Right atrium auricular region (tissue), 2 donors: Measurements from ENCODE around the gene KCTD3. TPM values are rescaled to one million over a fixed set of nuclear protein-coding genes. Genes with fewer than 3 reads are reported as not detected.

Experiments
- DNase-seq: peaks from one replicate; pipeline ENCODE4 v3.0.0-alpha.2; 2019; ENCODE audit warnings: low spot score
- H3K27ac ChIP-seq, 2 donors: fragments of 200-600 bp; sonication (generic); 1 replicate in 1 of 2; 2 replicates in 1 of 2; pipeline ENCODE4 v1.5.1; 2016 to 2019
- H3K27me3 ChIP-seq, 2 donors: fragments of 200-600 bp; sonication (generic); one replicate each; pipeline versions ENCODE4 v1.5.1 to v1.6.0; 2017 to 2019
- H3K36me3 ChIP-seq: fragments of 200-600 bp; sonication (generic); one replicate; pipeline ENCODE4 v1.5.1; 2016
- H3K4me1 ChIP-seq, 2 donors: fragments of 200-600 bp; sonication (generic); one replicate each; pipeline versions ENCODE4 v1.5.1 to v1.6.0; 2017 to 2019
- H3K4me3 ChIP-seq, 2 donors: fragments of 200-600 bp; sonication (generic); 1 replicate in 1 of 2; 2 replicates in 1 of 2; pipeline ENCODE4 v1.5.1; 2017 to 2019; ENCODE audit warnings: mild to moderate bottlenecking in 1 of 2, moderate library complexity in 1 of 2
- H3K9me3 ChIP-seq, 2 donors: fragments of 200-600 bp; sonication (generic); one replicate each; pipeline ENCODE4 v1.5.1; 2019
- CTCF ChIP-seq, 2 donors: fragments of 200-600 bp; sonication (generic); IDR thresholded peaks; one replicate each; pipeline ENCODE4 v1.5.1; 2019; ENCODE audit warnings: antibody characterized with exemption in 2 of 2
- total RNA-seq, 2 donors: library from RNA; depleted of rRNA; stranded (reverse); fragments of >200 nt; gene quantifications; one replicate each; pipeline ENCODE4 v1.1.0, GENCODE V29; 2016

Gene KCTD3
- total RNA-seq, 2 donors from 2014 or later: 12.5 to 14.3 TPM

GRCh38 chr1:215601276-215601675 is 34.2 kb downstream of the KCTD3 start:
- Histone ChIP-seq H3K27ac (no peak overlapping the region), H3K9me3 (no peaks in the 10 kb centered on the region), H3K4me3 (no peak overlapping the region), H3K27me3 (no peaks in the 10 kb centered on the region), H3K4me1 (peaks cover 0 to 8% of the 10 kb centered on the region in 2 donors), H3K36me3 (peaks cover 13% of the 10 kb centered on the region)
- DNase-seq: no peak
- TF ChIP-seq CTCF (IDR thresholded peaks at IDR 0.05): no peak

GRCh38 chr1:215603319-215603718 is 36.2 kb downstream of the KCTD3 start:
- Histone ChIP-seq H3K27ac (no peak overlapping the region), H3K27me3 (no peaks in the 10 kb centered on the region), H3K36me3 (peaks cover 1% of the 10 kb centered on the region), H3K4me3 (no peak overlapping the region), H3K9me3 (no peaks in the 10 kb centered on the region), H3K4me1 (peaks cover 0 to 8% of the 10 kb centered on the region in 2 donors)
- TF ChIP-seq CTCF (IDR thresholded peaks at IDR 0.05): no peak
- DNase-seq: no peak

DNA sequence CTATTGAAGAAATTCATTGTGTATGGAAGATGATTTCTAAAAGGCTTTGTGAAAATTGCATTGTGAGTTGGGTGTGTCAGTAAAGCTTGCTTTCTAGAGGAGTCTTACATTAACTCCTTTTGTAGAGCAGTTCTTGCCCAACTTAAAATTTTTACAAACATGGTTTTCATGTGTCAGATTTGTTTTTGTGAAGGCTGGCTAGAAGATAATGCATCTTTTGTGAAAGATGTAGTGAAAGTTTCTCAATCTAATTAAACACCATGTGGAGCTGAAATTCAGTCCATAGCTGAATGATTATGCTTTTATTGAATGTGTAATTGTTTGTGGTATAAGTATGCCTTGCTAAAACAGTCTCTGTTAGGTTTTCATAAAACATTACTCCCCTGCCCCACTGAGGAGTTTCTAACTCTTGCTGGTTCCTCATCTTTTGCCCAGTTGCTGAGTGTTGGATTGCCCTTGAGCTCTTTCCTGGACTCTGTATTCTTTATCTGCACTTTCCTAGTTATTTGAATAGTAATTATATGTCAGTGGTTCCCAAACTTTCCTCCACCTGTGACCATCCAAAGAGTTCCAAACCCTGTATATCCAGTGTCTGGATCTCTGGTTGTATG is 38.0 kb downstream of the KCTD3 start:
- no peaks in the 10 kb centered on the region for H3K27me3 ChIP-seq
- peaks cover 11% of the 10 kb centered on the region for H3K36me3 ChIP-seq

GRCh38 chr1:215606036-215606435 is 38.9 kb downstream of the KCTD3 start:
- Histone ChIP-seq H3K4me3 (no peak overlapping the region), H3K36me3 (peaks cover 11% of the 10 kb centered on the region), H3K27ac (no peak overlapping the region), H3K27me3 (no peaks in the 10 kb centered on the region), H3K9me3 (no peaks in the 10 kb centered on the region), H3K4me1 (peaks cover 0 to 7% of the 10 kb centered on the region in 2 donors)
- DNase-seq: no peak
- TF ChIP-seq CTCF (IDR thresholded peaks at IDR 0.05): no peak

More for the DNA sequence above, 38.0 kb downstream of the KCTD3 start:
- no peak for TF ChIP-seq CTCF (IDR thresholded peaks at IDR 0.05)
- no peak for DNase-seq
- Histone ChIP-seq H3K27ac (no peak overlapping the region), H3K4me3 (no peak overlapping the region), H3K9me3 (no peaks in the 10 kb centered on the region), H3K4me1 (peaks cover 0 to 9% of the 10 kb centered on the region in 2 donors)

- H3K9me3 ChIP-seq: no peaks in the 10 kb centered on the region
- H3K36me3 ChIP-seq: peaks cover 13% of the 10 kb centered on the region
- H3K27ac ChIP-seq: no peak overlapping the region
- peak; percentile 20 to 64 for TF ChIP-seq CTCF (IDR thresholded peaks at IDR 0.05)
- peaks cover 0 to 7% of the 10 kb centered on the region in 2 donors for H3K4me1 ChIP-seq
- H3K4me3 ChIP-seq: no peak overlapping the region
- H3K27me3 ChIP-seq: no peaks in the 10 kb centered on the region
- no peak for DNase-seq
These were observed 39.6 kb downstream of the KCTD3 start for GRCh38 chr1:215606564-215607168.
